Stimulated activated naive B cell treated with anti-CD40 and anti-IgM and Interleukin-4, amounts not matched to agents 10 μg/mL and 1 μg/mL and 100 μg/mL, for 72 hours (primary cell): Measurements from ENCODE around the gene MEG3.
A peak's percentile ranks its signal among the peaks of the same experiment; 100 is the strongest.

Source experiments
- ATAC-seq, 2 donors: fragments of 150-1000 bp; cut with Tn5 transposase; replicated peaks; 2 replicates each; pipeline ENCODE4 v1.10.0; 2021; ENCODE audit warnings: moderate library complexity in 1 of 2
- DNase-seq: peaks from one replicate; pipeline ENCODE4 v3.0.0; 2021
- H3K27ac Mint-ChIP-seq: one replicate; pipeline ENCODE4 v1.8.0; 2022; ENCODE audit warnings: mild to moderate bottlenecking, mixed read lengths
- H3K27me3 Mint-ChIP-seq, 2 donors: one replicate each; pipeline ENCODE4 v1.8.0; 2022; ENCODE audit warnings: mixed read lengths in 2 of 2
- H3K36me3 Mint-ChIP-seq, 2 donors: one replicate each; pipeline ENCODE4 v1.8.0; 2022; ENCODE audit warnings: mixed read lengths in 2 of 2, mild to moderate bottlenecking in 1 of 2
- H3K4me1 Mint-ChIP-seq, 2 donors: one replicate each; pipeline ENCODE4 v1.8.0; 2022; ENCODE audit warnings: mixed read lengths in 2 of 2, mild to moderate bottlenecking in 1 of 2
- H3K4me3 Mint-ChIP-seq, 2 donors: one replicate each; pipeline ENCODE4 v1.8.0; 2022; ENCODE audit warnings: mild to moderate bottlenecking in 2 of 2, mixed read lengths in 2 of 2, moderate library complexity in 1 of 2
- H3K9me3 Mint-ChIP-seq, 2 donors: one replicate each; pipeline ENCODE4 v1.8.0; 2022; ENCODE audit warnings: mixed read lengths in 2 of 2, mild to moderate bottlenecking in 1 of 2

MEG3 gene

GRCh38 chr14:100896369-100897060 is 70.6 kb downstream of the MEG3 start:
- H3K9me3 Mint-ChIP-seq: no peaks in the 10 kb centered on the region
- no peak overlapping the region for H3K27ac Mint-ChIP-seq
- H3K4me3 Mint-ChIP-seq: no peak overlapping the region
- H3K27me3 Mint-ChIP-seq: peaks cover 40 to 50% of the 10 kb centered on the region in 2 donors
- no peak for ATAC-seq
- no peaks in the 10 kb centered on the region for H3K36me3 Mint-ChIP-seq
- H3K4me1 Mint-ChIP-seq: peaks cover 0 to 5% of the 10 kb centered on the region in 2 donors
- no peak for DNase-seq

- no peak for DNase-seq
- peaks cover 59 to 62% of the 10 kb centered on the region in 2 donors for H3K27me3 Mint-ChIP-seq
- H3K9me3 Mint-ChIP-seq: peaks cover 7 to 8% of the 10 kb centered on the region in 2 donors
- ATAC-seq: no peak
- peaks cover 0 to 5% of the 10 kb centered on the region in 2 donors for H3K4me1 Mint-ChIP-seq
- H3K36me3 Mint-ChIP-seq: peaks cover 5% of the 10 kb centered on the region in 2 donors
- no peak overlapping the region for H3K27ac Mint-ChIP-seq
- H3K4me3 Mint-ChIP-seq: no peak overlapping the region
Observed at GRCh38 chr14:100898465-100898864, 72.5 kb downstream of the MEG3 start.

DNA sequence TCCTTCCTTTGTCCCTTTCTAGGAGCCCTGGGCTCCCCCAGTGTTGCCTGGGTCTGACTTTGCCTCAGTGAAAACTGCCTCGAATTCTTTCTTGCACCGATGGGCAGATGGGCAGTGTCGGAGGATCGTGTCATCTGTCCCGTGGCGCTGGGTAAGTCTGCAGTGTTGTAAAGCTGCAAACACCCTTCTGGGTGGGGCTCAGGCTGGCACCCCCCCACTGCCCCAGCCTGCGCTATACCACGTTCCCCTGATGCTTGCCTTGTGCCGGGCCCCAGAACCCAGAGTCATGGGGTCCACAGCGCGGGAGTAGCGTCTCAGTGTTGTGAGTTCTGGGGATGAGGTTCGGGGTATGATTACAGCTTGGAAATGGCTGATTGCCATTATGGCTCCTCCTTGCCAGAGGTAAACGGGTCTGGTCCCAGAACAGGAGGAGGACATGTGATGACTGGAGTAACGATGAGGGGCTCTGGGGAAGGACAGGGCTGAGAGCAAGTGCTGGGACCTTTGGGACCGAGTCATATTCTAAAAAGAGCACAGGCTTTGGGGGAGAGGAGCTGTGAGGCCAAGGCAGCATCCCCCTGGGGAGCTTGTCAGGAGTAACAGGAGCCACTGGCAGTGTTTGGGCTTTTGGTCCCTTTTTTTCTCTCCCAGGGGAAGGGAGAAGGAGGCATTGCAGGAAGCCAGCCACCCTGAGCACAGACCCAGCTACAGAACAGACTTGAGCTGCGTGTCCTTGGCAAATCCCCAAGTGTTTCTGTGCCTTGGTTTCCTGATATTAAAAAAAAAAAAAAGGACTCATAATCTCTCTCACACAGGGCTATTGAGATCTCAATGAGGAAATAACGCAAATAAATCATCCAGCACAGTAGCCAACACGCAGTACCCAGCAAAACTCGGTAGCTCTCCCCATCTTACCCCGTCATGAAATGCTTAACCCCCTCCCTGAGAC is 73.3 kb downstream of the MEG3 start:
- H3K36me3 Mint-ChIP-seq: peaks cover 5% of the 10 kb centered on the region in 2 donors
- no peak overlapping the region for H3K27ac Mint-ChIP-seq
- peaks cover 65 to 70% of the 10 kb centered on the region in 2 donors for H3K27me3 Mint-ChIP-seq
- no peak overlapping the region for H3K4me3 Mint-ChIP-seq
- ATAC-seq: no peak
- H3K4me1 Mint-ChIP-seq: peaks cover 0 to 5% of the 10 kb centered on the region in 2 donors
- H3K9me3 Mint-ChIP-seq: peaks cover 7 to 8% of the 10 kb centered on the region in 2 donors
- DNase-seq: no peak

DNA sequence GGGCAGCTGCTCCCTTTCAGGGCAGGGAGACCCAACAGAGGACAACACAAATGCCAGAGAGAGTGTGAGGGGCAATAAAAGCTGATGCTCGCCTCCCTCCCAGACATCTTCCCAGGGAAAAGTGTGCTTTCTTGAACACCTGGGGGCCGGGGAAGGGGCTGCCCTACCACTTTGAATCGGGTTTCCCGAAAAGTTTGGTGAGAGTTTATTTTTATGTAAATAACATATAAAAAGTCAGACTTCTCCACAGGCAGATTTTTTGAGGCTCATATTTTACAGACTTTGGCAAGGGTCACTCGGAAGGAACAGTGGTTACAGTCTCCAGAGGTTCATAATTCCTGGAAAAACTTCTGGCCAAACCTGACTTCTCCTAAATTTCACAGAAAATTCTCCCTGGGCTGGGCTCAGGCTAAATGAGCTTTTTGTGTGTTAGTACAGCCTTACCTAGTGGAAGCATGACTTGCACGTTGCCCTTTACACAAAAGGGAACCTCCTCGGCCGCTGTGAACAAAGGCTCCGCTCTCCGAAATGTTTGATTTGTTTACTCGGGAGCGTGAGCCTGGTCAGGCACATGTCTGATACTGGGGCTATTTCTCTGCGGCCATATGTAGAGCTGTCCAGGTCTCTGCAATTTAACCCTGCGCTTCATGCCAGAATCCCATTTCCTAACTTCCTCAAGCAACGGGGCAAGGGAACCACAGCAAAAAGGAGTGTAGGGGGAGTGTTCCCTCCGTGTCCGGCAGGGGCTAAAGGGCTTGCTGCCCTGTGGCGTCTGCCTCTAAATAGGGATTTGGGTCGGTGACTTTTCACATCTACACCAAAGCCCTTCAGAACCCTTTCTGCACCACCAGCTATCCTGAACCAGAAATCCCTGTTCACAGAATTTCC is 74.2 kb downstream of the MEG3 start:
- H3K36me3 Mint-ChIP-seq: peaks cover 5% of the 10 kb centered on the region in 2 donors
- no peak overlapping the region for H3K4me3 Mint-ChIP-seq
- ATAC-seq (peak in 1 of 2 donors; percentile 25), DNase-seq (no peak)
- H3K27me3 Mint-ChIP-seq: peaks cover 70% of the 10 kb centered on the region in 2 donors
- H3K4me1 Mint-ChIP-seq: peaks cover 0 to 5% of the 10 kb centered on the region in 2 donors
- no peak overlapping the region for H3K27ac Mint-ChIP-seq
- peaks cover 7 to 8% of the 10 kb centered on the region in 2 donors for H3K9me3 Mint-ChIP-seq

- Mint-ChIP-seq H3K36me3 (peaks cover 5% of the 10 kb centered on the region in 2 donors), H3K9me3 (peaks cover 7 to 8% of the 10 kb centered on the region in 2 donors), H3K27me3 (peaks cover 73 to 74% of the 10 kb centered on the region in 2 donors), H3K4me1 (peaks cover 0 to 5% of the 10 kb centered on the region in 2 donors), H3K4me3 (no peak overlapping the region), H3K27ac (no peak overlapping the region)
- DNase-seq: no peak
- no peak for ATAC-seq
Observed at GRCh38 chr14:100900837-100901390, 75.0 kb downstream of the MEG3 start.

DNA sequence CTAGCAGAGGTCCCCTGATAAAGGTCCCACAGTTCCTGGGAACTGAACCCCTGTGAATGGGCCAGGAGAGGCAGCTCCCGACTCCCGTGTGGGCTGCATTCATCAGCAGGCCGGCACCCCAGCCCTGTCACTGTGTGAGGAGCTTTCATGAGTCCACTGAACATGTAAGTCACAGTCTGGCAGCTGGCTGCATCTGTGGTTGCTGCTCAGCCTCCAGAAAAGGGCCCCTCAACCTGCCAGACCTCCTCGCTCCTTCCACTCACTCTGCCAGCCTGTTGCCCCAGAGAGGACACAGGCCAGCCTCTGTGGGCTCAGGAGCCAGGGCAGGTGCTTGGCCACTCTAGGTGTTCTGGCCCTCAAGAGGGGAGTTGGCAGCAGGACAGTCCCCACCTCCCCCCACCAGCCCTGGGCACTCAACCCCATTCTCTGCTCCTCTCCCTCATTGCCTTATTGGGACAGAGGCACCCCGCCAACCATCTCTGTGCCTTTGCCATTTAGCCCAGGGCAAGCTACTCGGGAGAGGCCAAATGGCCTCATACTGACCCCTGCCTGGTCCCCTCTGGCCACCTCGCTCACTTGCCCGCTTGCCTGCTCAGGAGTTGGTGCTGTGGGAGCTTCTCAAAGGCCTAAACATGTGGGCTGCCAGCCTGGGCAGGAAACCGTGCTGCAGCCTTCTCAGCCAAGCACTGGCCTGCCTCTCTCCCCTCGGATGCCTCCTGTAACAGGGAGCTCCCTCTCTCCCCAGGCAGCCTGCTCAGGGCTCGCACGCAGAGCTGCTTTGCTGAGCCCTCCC is 75.7 kb downstream of the MEG3 start:
- H3K36me3 Mint-ChIP-seq: peaks cover 5% of the 10 kb centered on the region in 2 donors
- peaks cover 69 to 73% of the 10 kb centered on the region in 2 donors for H3K27me3 Mint-ChIP-seq
- peaks cover 0 to 5% of the 10 kb centered on the region in 2 donors for H3K4me1 Mint-ChIP-seq
- H3K9me3 Mint-ChIP-seq: peaks cover 7 to 8% of the 10 kb centered on the region in 2 donors
- ATAC-seq (no peak), DNase-seq (no peak)
- no peak overlapping the region for H3K27ac Mint-ChIP-seq
- H3K4me3 Mint-ChIP-seq: no peak overlapping the region

DNA sequence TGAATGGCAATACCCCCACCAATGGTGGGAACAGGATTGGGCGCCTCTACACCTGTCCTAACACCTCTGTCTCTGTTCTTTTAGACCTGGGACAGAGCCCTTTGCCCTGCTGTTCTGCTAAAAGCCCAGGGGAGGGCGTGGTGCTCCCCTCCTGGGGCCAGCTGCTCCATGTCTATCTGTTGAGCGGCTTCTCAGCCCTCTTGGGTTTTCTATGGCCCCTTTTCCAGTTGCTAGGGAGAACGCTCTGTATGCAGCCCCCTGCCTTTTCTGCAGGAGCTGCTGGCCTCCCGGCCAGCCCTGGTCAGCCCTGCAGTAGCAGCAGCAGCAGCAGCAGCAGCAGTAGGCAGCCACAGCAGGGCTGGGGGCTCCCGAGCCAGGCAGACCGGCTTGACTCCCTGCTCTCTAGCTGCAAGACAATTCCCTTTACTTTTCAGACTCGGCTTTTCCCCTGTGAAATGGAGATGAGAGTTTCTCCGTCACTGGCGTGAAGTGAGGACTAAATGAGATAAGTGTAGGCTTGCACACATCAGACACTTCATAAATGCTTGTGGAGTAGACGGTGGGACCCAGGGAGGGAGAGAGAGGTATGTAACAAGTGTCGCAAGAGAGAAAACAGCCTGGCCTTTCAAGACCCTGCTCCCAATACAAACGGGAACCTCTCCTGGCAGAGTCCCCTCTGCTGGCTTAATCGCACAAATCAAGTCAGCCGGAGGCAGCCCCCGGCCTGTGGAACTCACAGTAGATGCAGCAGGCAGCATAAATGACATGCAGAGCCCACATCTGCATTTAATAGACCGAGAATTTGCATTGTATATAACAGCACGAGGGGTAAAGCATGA is 76.6 kb downstream of the MEG3 start:
- ATAC-seq (no peak), DNase-seq (no peak)
- H3K9me3 Mint-ChIP-seq: peaks cover 7 to 8% of the 10 kb centered on the region in 2 donors
- H3K27me3 Mint-ChIP-seq: peaks cover 69 to 78% of the 10 kb centered on the region in 2 donors
- no peak overlapping the region for H3K4me3 Mint-ChIP-seq
- no peak overlapping the region for H3K27ac Mint-ChIP-seq
- H3K4me1 Mint-ChIP-seq: peaks cover 0 to 5% of the 10 kb centered on the region in 2 donors
- peaks cover 5% of the 10 kb centered on the region in 2 donors for H3K36me3 Mint-ChIP-seq

GRCh38 chr14:100903134-100903468 is 77.2 kb downstream of the MEG3 start:
- Mint-ChIP-seq H3K9me3 (peaks cover 7 to 8% of the 10 kb centered on the region in 2 donors), H3K4me3 (no peak overlapping the region), H3K4me1 (peaks cover 0 to 5% of the 10 kb centered on the region in 2 donors), H3K27me3 (peaks cover 69 to 78% of the 10 kb centered on the region in 2 donors), H3K27ac (no peak overlapping the region), H3K36me3 (peaks cover 5% of the 10 kb centered on the region in 2 donors)
- no peak for ATAC-seq
- no peak for DNase-seq

- Mint-ChIP-seq H3K4me3 (no peak within 1 kb of the TSS), H3K36me3 (peaks cover 5% of the 10 kb centered on the region in 2 donors), H3K9me3 (peaks cover 7 to 8% of the 10 kb centered on the region in 2 donors), H3K27ac (no peak within 1 kb of the TSS), H3K27me3 (peaks cover 65 to 73% of the 10 kb centered on the region in 2 donors), H3K4me1 (peaks cover 0 to 5% of the 10 kb centered on the region in 2 donors)
- DNase-seq (no peak), ATAC-seq (no peak)
Observed at GRCh38 chr14:100903672-100904185, 77.8 kb downstream of the MEG3 start, which contains the start of gene RTL1. Gene RTL1 (minus strand): TSS chr14:100903722. CDS start chr14:100884788, 18,934 bp downstream.

DNA sequence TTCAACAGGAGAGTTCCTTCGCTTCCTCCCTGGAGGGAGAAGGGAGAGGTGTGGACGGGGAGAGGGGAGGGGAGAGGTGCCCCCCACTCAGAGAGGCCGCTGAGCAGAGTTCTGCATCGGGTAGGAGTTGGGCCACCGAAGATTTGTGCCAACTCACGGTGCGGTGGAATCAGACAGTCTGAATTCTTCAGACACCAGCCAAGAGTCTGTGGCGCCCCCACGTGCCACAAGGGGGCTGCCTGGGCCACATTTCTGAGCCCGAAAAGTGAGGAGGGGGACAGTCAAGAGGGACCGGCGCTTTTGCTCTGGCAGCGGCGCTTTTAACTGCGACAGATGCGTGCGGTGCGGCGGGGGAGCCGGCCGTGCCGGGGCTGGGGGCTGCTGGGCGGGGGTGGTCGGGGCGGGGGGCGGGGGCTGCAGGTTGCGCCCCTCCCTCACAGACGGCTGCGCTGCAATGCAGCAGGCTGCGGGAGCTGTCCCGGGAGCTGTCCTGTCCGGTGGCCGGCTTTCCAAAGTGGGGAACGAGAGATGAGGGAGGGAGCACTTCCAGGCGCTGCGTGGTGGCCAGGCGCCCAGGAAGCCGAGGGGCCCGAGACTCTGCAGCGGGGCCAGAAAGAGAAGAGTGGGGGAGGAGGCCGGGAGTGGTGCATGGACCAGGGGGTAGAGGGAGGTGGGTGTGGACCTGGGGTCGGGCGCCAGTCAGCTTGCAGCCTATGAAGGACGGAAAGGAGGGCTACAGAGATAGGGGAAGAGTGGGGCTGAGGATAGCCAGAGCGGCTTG is 78.6 kb downstream of the MEG3 start:
- DNase-seq: no peak
- Mint-ChIP-seq H3K27ac (no peak overlapping the region), H3K27me3 (peaks cover 57 to 65% of the 10 kb centered on the region in 2 donors), H3K9me3 (peaks cover 7 to 8% of the 10 kb centered on the region in 2 donors), H3K4me1 (peaks cover 0 to 5% of the 10 kb centered on the region in 2 donors), H3K36me3 (peaks cover 5% of the 10 kb centered on the region in 2 donors), H3K4me3 (no peak overlapping the region)
- no peak for ATAC-seq

DNA sequence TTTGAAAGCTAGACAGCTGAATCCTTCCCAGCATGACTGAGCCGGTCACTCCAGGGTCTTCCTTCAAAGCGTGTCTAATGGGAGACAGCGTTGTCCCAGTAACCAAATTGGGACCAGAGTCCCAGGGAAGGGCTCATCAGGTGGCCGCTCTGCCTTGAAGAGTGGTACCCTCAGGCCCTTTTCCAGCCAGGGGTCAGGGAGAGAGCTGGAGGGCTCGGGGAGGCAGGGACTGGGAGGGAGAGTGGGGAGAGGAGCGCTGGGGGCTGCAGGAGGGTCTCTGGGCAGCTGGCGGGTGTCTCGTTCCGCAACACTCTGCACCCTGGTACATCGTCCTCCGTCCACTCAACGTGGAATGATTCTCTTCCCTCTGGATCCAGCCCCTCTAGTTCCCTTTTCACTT is 79.2 kb downstream of the MEG3 start:
- no peak for DNase-seq
- Mint-ChIP-seq H3K4me3 (no peak overlapping the region), H3K9me3 (peaks cover 7 to 8% of the 10 kb centered on the region in 2 donors), H3K36me3 (peaks cover 5% of the 10 kb centered on the region in 2 donors), H3K27ac (no peak overlapping the region), H3K4me1 (peaks cover 0 to 5% of the 10 kb centered on the region in 2 donors), H3K27me3 (peaks cover 53 to 58% of the 10 kb centered on the region in 2 donors)
- no peak for ATAC-seq
